DOHH2 (cell line): ENCODE measurements around the gene RAB31.

ENCODE experiments used
- EZH2phosphoT487 ChIP-seq: fragments of 200-600 bp; sonication (generic); IDR thresholded peaks from 2 replicates; pipeline ENCODE4 v1.6.1; 2017; ENCODE audit warnings: borderline replicate concordance, mild to moderate bottlenecking, antibody characterized with exemption, low read length, moderate library complexity, mixed read lengths
- TF ChIP-seq, protein P1 (sequence below): fragments of 200-600 bp; sonication (generic); IDR thresholded peaks from one replicate; pipeline ENCODE4 v1.5.1; 2014; ENCODE audit warnings: antibody characterized with exemption, mild to moderate bottlenecking, low read depth, low read length; ENCODE audit not compliant: poor library complexity, severe bottlenecking

DNA sequence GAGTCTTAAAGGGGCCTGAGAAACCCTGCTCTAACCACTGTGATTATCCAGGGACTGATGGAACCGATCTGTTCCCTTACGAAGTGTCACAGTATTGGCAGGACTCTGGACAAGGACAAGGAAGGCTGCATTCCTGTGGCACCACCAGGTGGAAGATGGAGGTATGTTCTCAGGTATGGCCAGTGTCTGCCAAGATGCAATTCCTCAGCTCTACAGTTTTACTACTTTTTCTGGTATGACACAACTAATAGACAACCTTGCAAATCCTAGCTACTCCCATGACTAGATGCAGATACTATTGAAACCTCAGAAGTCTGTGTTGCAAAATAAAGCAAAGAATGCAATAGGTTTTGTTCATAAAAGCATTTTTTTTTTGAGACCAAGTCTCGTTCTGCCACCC is 14.6 kb downstream of the RAB31 start:
- TF ChIP-seq, protein P1, sequence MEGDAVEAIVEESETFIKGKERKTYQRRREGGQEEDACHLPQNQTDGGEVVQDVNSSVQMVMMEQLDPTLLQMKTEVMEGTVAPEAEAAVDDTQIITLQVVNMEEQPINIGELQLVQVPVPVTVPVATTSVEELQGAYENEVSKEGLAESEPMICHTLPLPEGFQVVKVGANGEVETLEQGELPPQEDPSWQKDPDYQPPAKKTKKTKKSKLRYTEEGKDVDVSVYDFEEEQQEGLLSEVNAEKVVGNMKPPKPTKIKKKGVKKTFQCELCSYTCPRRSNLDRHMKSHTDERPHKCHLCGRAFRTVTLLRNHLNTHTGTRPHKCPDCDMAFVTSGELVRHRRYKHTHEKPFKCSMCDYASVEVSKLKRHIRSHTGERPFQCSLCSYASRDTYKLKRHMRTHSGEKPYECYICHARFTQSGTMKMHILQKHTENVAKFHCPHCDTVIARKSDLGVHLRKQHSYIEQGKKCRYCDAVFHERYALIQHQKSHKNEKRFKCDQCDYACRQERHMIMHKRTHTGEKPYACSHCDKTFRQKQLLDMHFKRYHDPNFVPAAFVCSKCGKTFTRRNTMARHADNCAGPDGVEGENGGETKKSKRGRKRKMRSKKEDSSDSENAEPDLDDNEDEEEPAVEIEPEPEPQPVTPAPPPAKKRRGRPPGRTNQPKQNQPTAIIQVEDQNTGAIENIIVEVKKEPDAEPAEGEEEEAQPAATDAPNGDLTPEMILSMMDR = no peak
- no peak for TF ChIP-seq EZH2phosphoT487
